ENCODE measurements around the gene TTLL5. TPM values are rescaled to one million over a fixed set of nuclear protein-coding genes. Genes with fewer than 3 reads are reported as not detected.

Gene TTLL5, protein sequence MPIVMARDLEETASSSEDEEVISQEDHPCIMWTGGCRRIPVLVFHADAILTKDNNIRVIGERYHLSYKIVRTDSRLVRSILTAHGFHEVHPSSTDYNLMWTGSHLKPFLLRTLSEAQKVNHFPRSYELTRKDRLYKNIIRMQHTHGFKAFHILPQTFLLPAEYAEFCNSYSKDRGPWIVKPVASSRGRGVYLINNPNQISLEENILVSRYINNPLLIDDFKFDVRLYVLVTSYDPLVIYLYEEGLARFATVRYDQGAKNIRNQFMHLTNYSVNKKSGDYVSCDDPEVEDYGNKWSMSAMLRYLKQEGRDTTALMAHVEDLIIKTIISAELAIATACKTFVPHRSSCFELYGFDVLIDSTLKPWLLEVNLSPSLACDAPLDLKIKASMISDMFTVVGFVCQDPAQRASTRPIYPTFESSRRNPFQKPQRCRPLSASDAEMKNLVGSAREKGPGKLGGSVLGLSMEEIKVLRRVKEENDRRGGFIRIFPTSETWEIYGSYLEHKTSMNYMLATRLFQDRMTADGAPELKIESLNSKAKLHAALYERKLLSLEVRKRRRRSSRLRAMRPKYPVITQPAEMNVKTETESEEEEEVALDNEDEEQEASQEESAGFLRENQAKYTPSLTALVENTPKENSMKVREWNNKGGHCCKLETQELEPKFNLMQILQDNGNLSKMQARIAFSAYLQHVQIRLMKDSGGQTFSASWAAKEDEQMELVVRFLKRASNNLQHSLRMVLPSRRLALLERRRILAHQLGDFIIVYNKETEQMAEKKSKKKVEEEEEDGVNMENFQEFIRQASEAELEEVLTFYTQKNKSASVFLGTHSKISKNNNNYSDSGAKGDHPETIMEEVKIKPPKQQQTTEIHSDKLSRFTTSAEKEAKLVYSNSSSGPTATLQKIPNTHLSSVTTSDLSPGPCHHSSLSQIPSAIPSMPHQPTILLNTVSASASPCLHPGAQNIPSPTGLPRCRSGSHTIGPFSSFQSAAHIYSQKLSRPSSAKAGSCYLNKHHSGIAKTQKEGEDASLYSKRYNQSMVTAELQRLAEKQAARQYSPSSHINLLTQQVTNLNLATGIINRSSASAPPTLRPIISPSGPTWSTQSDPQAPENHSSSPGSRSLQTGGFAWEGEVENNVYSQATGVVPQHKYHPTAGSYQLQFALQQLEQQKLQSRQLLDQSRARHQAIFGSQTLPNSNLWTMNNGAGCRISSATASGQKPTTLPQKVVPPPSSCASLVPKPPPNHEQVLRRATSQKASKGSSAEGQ (N-terminal part only)
- total RNA-seq (10 to 100 TPM; 15.4 to 36.2 (median 22.2) TPM), total RNA-seq (11.1 to 34.6 (median 24.9) reads per million in 29 experiments)
- 20.7 TPM for total RNA-seq (2013)

DNA sequence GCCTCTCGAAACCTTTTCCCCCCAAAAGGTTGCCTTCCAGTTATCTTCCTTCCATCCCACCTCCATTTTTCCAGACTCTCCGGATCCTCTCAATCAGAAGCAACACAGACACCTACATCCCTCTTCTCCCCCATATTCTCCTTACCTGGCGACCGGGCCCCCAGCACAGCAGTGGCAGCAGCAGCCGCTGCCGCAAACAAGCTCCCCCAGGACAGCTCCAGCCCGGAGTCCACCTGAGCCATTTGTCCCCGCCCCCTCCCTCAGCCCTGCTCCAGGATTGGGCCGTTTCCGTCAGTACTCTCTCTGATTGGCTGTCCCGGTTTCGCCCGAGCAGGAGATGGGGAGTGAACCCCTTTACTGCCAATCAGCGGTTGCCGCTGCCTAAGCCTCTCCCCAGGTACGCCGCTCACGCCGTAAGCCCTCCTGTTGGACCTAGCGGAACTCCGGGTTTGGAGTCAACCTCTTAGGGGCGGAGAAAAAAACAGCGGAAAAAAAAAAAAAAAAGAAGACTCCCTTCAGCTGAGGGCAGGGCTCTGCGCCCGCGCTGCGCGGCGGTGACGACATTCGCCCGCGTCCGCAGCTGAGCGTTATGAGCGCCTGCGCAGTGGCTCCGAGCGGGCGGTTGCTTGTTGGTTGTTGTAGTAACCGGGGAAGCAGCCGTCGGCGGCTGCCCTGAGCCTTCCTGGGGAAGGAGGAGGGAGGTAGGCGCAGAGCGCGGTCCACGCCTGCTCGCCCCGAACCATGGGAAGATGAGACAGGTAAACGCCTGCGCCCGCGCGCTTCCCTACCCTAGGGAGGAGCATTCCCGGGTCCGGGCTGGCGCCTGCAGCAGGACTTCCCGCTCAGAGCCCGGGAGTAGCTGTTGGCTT is at the start of gene TTLL5, which contains the start of gene ERG28:
TTLL5 (plus strand) TSS at position 617 of the 869 bp plus-strand sequence. CDS start 1,904 bp downstream, outside the sequence.
ERG28 (minus strand) TSS at position 247 of the 869 bp plus-strand sequence. CDS start 3,374 bp downstream, outside the sequence.
- peak; percentile 94 to 97 (median 95) for ATAC-seq (replicated peaks in 1 of 4)

DNA sequence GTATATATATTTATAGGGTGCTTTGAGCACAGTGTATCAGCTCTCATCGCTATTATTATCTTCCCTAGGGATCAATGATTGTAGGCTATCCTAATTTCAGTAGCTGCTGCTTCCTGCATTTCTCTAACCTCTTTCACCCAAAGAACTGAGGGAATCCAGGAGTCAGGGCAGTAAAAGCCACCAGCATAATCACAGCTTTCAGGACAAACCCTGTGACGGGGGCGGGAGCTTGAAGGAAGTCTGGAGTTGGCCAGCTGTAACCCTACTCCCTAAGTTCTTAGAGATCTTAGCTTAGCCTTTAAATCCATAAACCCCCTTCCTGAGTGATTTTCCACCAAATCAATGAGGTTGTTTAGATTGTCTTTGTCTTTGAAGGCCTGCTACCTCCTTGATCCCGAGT is 48.9 kb upstream of the TTLL5 start:
- H3K9me3 ChIP-seq = no peaks in the 10 kb centered on the region
- 100% methylated on average over 1 of the region's 4 CpGs for WGBS (ENCODE audit: insufficient coverage)
- Mint-ChIP-seq H3K36me3 (peaks cover 24% of the 10 kb centered on the region), H3K4me1 (no peaks in the 10 kb centered on the region), H3K27me3 (no peaks in the 10 kb centered on the region), H3K27ac (no peak overlapping the region), H3K4me3 (no peak overlapping the region), H3K9me3 (peaks cover 0 to 10% (median 0%) of the 10 kb centered on the region in 3 donors)
- ATAC-seq (replicated peaks in 1 of 4) (no peak), DNase-seq (no peak)
- H3K4me3 ChIP-seq (ENCODE audit: control insufficient read depth in 1 of 2, extremely low read depth in 1 of 2, low read length in 1 of 2) = no peak overlapping the region
- no peak overlapping the region for H3K27ac ChIP-seq (ENCODE audit: low read length)
- no peaks in the 10 kb centered on the region for H3K4me1 ChIP-seq (ENCODE audit: control insufficient read depth in 1 of 2, extremely low read depth in 1 of 2, insufficient read depth in 2 of 2, low read length in 2 of 2)
- CTCF ChIA-PET = interaction anchor here in 1 of 2 donors (1.1 kb wide), 1 partner anchor 35 kb away, joined by 3 read pairs; no protein-coding TSS in a partner anchor
- POLR2A ChIA-PET = interaction anchor here in 1 of 2 donors (0.7 kb wide), 1 partner anchor 23 kb away, joined by 3 read pairs; no protein-coding TSS in a partner anchor
- H3K27me3 ChIP-seq (replicated peaks in 1 of 2; ENCODE audit: control insufficient read depth in 2 of 2, extremely low read depth in 1 of 2, insufficient read depth in 2 of 2, low read length in 1 of 2) = no peaks in the 10 kb centered on the region
- no peaks in the 10 kb centered on the region for H3K36me3 ChIP-seq (ENCODE audit: control insufficient read depth in 2 of 2, extremely low read depth in 1 of 2, insufficient read depth in 1 of 2, low read length in 1 of 2)

More for the DNA sequence above, at the start of gene TTLL5, which contains the start of gene ERG28:
- peaks cover 6 to 14% of the 10 kb centered on the region in 2 experiments for H3K4me1 ChIP-seq (ENCODE audit: control insufficient read depth in 1 of 2, extremely low read depth in 1 of 2, insufficient read depth in 2 of 2, low read length in 2 of 2)
- peak within 1 kb of the TSS; percentile 73 for H3K27ac ChIP-seq (ENCODE audit: low read length)
- H3K4me3 ChIP-seq (ENCODE audit: control insufficient read depth in 1 of 2, extremely low read depth in 1 of 2, low read length in 1 of 2) = peak within 1 kb of the TSS; percentile 68 to 87
- Mint-ChIP-seq H3K4me3 (peak within 1 kb of the TSS; percentile 94 to 100 (median 95)), H3K27ac (peak within 1 kb of the TSS; percentile 97 to 100), H3K27me3 (no peaks in the 10 kb centered on the region), H3K36me3 (peaks cover 12% of the 10 kb centered on the region), H3K9me3 (no peaks in the 10 kb centered on the region), H3K4me1 (peaks cover 20 to 37% (median 33%) of the 10 kb centered on the region in 3 donors)
- ChIA-PET POLR2A (interaction anchor here (0.5 to 0.7 kb wide), 8 partner anchors 63 to 1656 kb away, joined by 3 to 12 read pairs (median 5); no protein-coding TSS in a partner anchor), CTCF (interaction anchor here (0.5 to 2.0 kb wide), 5 partner anchors 83 to 326 kb away, joined by 3 to 9 read pairs (median 3); partner anchors contain the start of genes FLVCR2 (in 1 of the 2), IFT43 (in 1 of the 2) and TGFB3 (in 1 of the 2))
- H3K27me3 ChIP-seq (replicated peaks in 1 of 2; ENCODE audit: control insufficient read depth in 2 of 2, extremely low read depth in 1 of 2, insufficient read depth in 2 of 2, low read length in 1 of 2) = no peaks in the 10 kb centered on the region
- DNase-seq = peak; percentile 90 to 98 (median 95)
- H3K9me3 ChIP-seq = no peaks in the 10 kb centered on the region
- peaks cover 0 to 13% of the 10 kb centered on the region in 2 donors for H3K36me3 ChIP-seq (ENCODE audit: control insufficient read depth in 2 of 2, extremely low read depth in 1 of 2, insufficient read depth in 1 of 2, low read length in 1 of 2)
- under 1% methylated on average over 58 of the region's 60 CpGs for WGBS (ENCODE audit: insufficient coverage)

DNA sequence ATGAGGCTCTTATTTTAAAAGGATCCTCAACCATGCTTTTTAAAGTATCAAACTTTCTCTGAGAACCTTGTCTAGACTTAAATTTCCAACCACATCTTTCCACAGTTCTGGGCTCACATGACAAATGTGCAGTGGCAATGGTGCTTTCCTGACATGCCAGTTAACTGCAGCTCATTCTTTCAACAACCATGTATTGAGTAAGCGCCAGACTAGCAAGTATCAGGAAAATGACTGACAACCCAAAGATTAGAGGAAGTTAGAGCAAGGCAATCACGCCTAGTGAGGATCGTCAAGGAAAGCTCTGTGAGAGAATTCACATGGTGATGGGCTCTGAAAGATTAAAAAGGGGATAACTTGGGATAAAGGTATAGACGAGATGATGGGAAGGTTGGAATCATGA is 46.9 kb upstream of the TTLL5 start:
- Histone ChIP-seq H3K4me3 (ENCODE audit: control insufficient read depth in 1 of 2, extremely low read depth in 1 of 2, low read length in 1 of 2) (no peak overlapping the region), H3K9me3 (no peaks in the 10 kb centered on the region), H3K27ac (ENCODE audit: low read length) (no peak overlapping the region), H3K27me3 (replicated peaks in 1 of 2; ENCODE audit: control insufficient read depth in 2 of 2, extremely low read depth in 1 of 2, insufficient read depth in 2 of 2, low read length in 1 of 2) (no peaks in the 10 kb centered on the region), H3K36me3 (ENCODE audit: control insufficient read depth in 2 of 2, extremely low read depth in 1 of 2, insufficient read depth in 1 of 2, low read length in 1 of 2) (no peaks in the 10 kb centered on the region), H3K4me1 (ENCODE audit: control insufficient read depth in 1 of 2, extremely low read depth in 1 of 2, insufficient read depth in 2 of 2, low read length in 2 of 2) (no peaks in the 10 kb centered on the region)
- ATAC-seq (replicated peaks in 1 of 4) (no peak), DNase-seq (no peak)
- H3K36me3 Mint-ChIP-seq = peaks cover 8% of the 10 kb centered on the region
- H3K4me3 Mint-ChIP-seq = no peak overlapping the region
- H3K27ac Mint-ChIP-seq = no peak overlapping the region
- peaks cover 0 to 5% (median 0%) of the 10 kb centered on the region in 3 donors for H3K9me3 Mint-ChIP-seq
- ChIA-PET CTCF (no interaction called here), POLR2A (no interaction called here)
- 88% methylated on average over 3 of the region's 4 CpGs for WGBS (ENCODE audit: insufficient coverage)
- no peaks in the 10 kb centered on the region for H3K27me3 Mint-ChIP-seq
- no peaks in the 10 kb centered on the region for H3K4me1 Mint-ChIP-seq

DNA sequence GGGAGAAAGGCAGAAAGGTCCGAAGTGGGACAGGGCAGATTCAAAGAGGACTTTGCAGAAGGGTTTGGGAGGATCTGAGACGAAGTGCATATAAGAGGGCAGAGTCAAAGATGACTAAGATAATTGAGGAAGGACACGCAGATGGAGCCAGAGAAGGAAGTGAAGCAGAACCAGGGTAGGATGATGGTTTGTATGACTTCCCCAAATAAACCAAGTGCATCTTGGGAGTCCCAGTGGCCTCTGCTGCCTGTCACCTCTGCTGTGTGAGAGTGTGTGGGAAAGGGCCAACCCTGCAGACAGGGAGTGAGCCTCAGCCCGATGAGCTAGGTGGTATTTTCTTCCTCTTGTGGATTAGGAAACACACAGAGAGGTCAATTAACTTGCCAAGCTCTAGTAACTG is 45.8 kb upstream of the TTLL5 start:
- no peaks in the 10 kb centered on the region for H3K27me3 ChIP-seq (replicated peaks in 1 of 2; ENCODE audit: control insufficient read depth in 2 of 2, extremely low read depth in 1 of 2, insufficient read depth in 2 of 2, low read length in 1 of 2)
- WGBS (ENCODE audit: insufficient coverage) = 43% methylated on average over 3 of the region's 4 CpGs
- no peaks in the 10 kb centered on the region for H3K9me3 ChIP-seq
- H3K4me1 ChIP-seq (ENCODE audit: control insufficient read depth in 1 of 2, extremely low read depth in 1 of 2, insufficient read depth in 2 of 2, low read length in 2 of 2) = no peaks in the 10 kb centered on the region
- no peak overlapping the region for H3K27ac ChIP-seq (ENCODE audit: low read length)
- Mint-ChIP-seq H3K4me3 (no peak overlapping the region), H3K4me1 (no peaks in the 10 kb centered on the region), H3K27ac (no peak overlapping the region), H3K36me3 (peaks cover 4% of the 10 kb centered on the region), H3K27me3 (no peaks in the 10 kb centered on the region), H3K9me3 (peaks cover 0 to 5% (median 0%) of the 10 kb centered on the region in 3 donors)
- no peak for ATAC-seq (replicated peaks in 1 of 4)
- CTCF ChIA-PET = no interaction called here
- H3K36me3 ChIP-seq (ENCODE audit: control insufficient read depth in 2 of 2, extremely low read depth in 1 of 2, insufficient read depth in 1 of 2, low read length in 1 of 2) = no peaks in the 10 kb centered on the region
- no peak overlapping the region for H3K4me3 ChIP-seq (ENCODE audit: control insufficient read depth in 1 of 2, extremely low read depth in 1 of 2, low read length in 1 of 2)
- DNase-seq = peak in 1 of 35 experiments; percentile 25
- POLR2A ChIA-PET = interaction anchor here in 1 of 2 donors (0.6 kb wide), 2 partner anchors 17 to 812 kb away, joined by 3 read pairs; no protein-coding TSS in a partner anchor

DNA sequence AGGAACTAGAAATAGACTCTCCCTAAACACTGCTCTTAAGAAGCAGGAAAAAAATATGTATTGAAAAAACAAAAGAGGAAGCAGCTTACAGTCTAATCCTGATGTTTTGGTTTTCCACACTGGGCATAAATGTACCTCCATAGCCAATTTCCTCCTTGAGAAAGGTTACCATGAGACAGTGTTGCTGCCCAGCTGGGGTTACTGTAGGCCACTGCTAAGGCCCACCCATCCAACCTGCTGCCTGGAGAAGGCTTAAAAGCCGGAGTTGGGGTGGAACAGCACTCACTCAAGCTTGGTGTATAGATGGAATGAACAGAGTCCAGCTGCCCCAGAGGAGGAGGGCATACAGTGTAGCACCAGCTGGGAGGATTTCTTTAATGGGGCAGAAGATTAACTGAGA is 41.5 kb upstream of the TTLL5 start:
- Mint-ChIP-seq H3K36me3 (peaks cover 4% of the 10 kb centered on the region), H3K9me3 (peaks cover 0 to under 1% (median 0%) of the 10 kb centered on the region in 3 donors), H3K4me1 (no peaks in the 10 kb centered on the region), H3K27me3 (no peaks in the 10 kb centered on the region), H3K4me3 (no peak overlapping the region), H3K27ac (no peak overlapping the region)
- no peaks in the 10 kb centered on the region for H3K36me3 ChIP-seq (ENCODE audit: control insufficient read depth in 2 of 2, extremely low read depth in 1 of 2, insufficient read depth in 1 of 2, low read length in 1 of 2)
- no peaks in the 10 kb centered on the region for H3K4me1 ChIP-seq (ENCODE audit: control insufficient read depth in 1 of 2, extremely low read depth in 1 of 2, insufficient read depth in 2 of 2, low read length in 2 of 2)
- ATAC-seq (replicated peaks in 1 of 4) = no peak
- no peaks in the 10 kb centered on the region for H3K9me3 ChIP-seq
- no peaks in the 10 kb centered on the region for H3K27me3 ChIP-seq (replicated peaks in 1 of 2; ENCODE audit: control insufficient read depth in 2 of 2, extremely low read depth in 1 of 2, insufficient read depth in 2 of 2, low read length in 1 of 2)
- ChIA-PET POLR2A (no interaction called here), CTCF (no interaction called here)
- no peak overlapping the region for H3K27ac ChIP-seq (ENCODE audit: low read length)
- no peak overlapping the region for H3K4me3 ChIP-seq (ENCODE audit: control insufficient read depth in 1 of 2, extremely low read depth in 1 of 2, low read length in 1 of 2)
- 80% methylated on average over 1 of the region's 1 CpG for WGBS (ENCODE audit: insufficient coverage)
- no peak for DNase-seq
